GM12875 (cell line): ENCODE results near the gene SHISA4.
"Not testable (repeated sequence)": the region's sequence is repeated elsewhere in the genome, so short reads cannot be mapped to it uniquely, and the experiment has no call there.

Source experiments
- H3K4me3 ChIP-seq: one replicate; pipeline ENCODE4 v1.5.1; 2011; ENCODE audit warnings: low read depth, low read length, control low read depth
- CTCF ChIP-seq: IDR thresholded peaks from 2 replicates; pipeline ENCODE4 v1.5.1; 2011; ENCODE audit warnings: low read depth, mild to moderate bottlenecking, control low read depth, inconsistent platforms, low read length, moderate library complexity, borderline replicate concordance; ENCODE audit not compliant: insufficient read depth

Gene SHISA4

GRCh38 chr1:201888282-201889089 is at the start of gene SHISA4:
TSS of gene SHISA4 (plus strand) at chr1:201888898. CDS start at chr1:201888995, 97 bp downstream.
- TF ChIP-seq CTCF: no peak
- H3K4me3 ChIP-seq: no peak within 1 kb of the TSS

GRCh38 chr1:201839089-201839488 is 49.6 kb upstream of the SHISA4 start:
- not testable (repeated sequence) for H3K4me3 ChIP-seq

GRCh38 chr1:201840055-201840454 is 48.6 kb upstream of the SHISA4 start:
- no peak overlapping the region for H3K4me3 ChIP-seq

GRCh38 chr1:201840490-201840889 is 48.2 kb upstream of the SHISA4 start:
- H3K4me3 ChIP-seq: no peak overlapping the region
- no peak for TF ChIP-seq CTCF

More at GRCh38 chr1:201840055-201840454, 48.6 kb upstream of the SHISA4 start:
- no peak for TF ChIP-seq CTCF

- H3K4me3 ChIP-seq: no peak overlapping the region
- no peak for TF ChIP-seq CTCF
Measured at GRCh38 chr1:201841265-201841912, 47.3 kb upstream of the SHISA4 start.

GRCh38 chr1:201842472-201843027 is 46.1 kb upstream of the SHISA4 start:
- H3K4me3 ChIP-seq: no peak overlapping the region
- TF ChIP-seq CTCF: no peak

- no peak for TF ChIP-seq CTCF
- no peak overlapping the region for H3K4me3 ChIP-seq
Measured at GRCh38 chr1:201845331-201846083, 43.2 kb upstream of the SHISA4 start.
